HG02610 (cell line): Measurements from ENCODE around the gene WDR59.
A peak's percentile ranks its signal among the peaks of the same experiment; 100 is the strongest.
"Not testable (repeated sequence)": the region's sequence is repeated elsewhere in the genome, so short reads cannot be mapped to it uniquely, and the experiment has no call there.

ENCODE experiments used
- ATAC-seq: cut with Tn5 transposase; IDR thresholded peaks from one replicate; pipeline ENCODE4 v1.9.1; 2021; ENCODE audit warnings: mild to moderate bottlenecking, moderate library complexity; ENCODE audit not compliant: unreplicated experiment

The WDR59 gene

DNA sequence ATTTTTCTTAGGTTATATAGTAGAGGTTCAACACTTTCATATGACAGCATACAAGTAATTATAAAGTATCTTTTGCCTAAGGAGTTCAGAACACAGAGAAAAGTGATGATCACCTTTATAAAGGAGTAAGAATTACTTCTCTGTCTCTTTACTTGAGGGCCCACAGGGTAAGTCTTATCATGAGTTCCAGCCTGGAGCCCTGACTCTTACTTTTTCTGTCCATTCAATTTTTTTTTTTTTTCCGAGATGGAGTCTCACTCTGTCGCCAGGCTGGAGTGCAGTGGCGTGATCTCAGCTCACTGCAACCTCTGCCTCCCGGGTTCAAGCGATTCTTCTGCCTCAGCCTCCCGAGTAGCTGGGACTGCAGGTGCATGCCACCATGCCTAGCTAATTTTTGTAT lies 28.2 kb upstream of the WDR59 start:
- not testable (repeated sequence) for ATAC-seq

DNA sequence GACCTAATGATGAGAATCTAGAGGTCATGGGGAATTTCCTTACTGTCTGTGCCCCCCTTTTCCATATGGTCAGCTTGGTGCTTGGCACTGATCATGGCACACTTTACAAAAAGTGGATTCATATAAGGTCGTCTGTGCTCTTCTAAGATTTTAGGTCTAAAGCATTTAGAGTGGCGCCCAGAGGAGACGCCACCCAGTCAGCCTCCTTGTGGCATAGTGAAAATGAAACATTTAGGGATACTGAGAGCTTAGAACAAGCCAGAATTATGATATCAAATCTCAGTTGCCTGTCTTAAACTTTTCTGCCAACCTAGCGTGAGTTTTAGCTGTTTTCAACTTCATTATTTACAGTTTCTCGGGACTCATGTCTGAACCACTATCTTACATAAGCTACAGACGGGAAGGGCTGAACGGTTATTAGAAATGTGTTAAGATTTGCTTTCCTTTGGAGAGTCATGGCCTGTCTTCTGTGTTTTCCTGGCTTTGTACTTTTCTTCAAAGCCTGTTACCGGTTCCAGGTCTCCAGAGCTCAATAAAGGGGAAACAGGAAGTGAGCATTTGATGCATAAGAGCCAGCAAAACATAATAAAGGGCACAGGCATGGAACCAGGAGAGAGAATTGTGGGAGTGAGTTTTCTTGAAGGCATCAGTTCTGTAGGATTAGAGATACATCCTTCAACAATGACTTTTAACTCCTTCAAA lies 27.6 kb upstream of the WDR59 start:
- ATAC-seq, result peak; percentile 13

DNA sequence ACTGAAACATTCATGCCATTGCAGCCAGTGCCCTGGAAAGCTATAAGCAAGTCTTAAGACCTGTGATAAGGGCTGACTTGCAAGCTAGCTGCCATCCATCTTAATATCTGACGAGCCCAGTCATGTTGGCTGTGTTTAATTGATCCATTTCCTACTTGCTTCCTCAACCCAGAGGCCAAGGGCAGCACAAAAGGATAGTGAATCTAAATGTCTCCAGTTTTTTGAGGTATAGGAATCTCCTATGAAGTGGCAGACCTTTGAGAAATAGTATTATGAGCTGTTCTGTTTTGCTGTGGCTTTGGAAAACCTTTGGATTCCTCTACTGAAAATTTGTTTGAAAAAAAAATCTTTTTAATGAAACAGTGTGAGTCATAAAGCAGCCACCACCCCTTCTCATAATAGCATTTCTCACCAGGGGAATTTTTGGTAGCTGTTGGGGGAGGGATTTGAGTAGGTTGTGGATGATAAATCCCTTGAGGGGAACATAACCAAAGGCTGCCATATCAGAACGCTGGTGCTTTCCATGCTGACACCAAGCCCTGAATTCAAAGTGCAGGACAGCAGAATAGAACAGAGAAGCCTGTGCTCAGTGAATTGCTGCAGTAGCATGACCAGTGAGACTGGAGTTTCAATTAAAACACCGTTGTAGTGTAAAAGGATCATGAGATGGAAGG lies 26.8 kb upstream of the WDR59 start:
- peak; percentile 80 for ATAC-seq

DNA sequence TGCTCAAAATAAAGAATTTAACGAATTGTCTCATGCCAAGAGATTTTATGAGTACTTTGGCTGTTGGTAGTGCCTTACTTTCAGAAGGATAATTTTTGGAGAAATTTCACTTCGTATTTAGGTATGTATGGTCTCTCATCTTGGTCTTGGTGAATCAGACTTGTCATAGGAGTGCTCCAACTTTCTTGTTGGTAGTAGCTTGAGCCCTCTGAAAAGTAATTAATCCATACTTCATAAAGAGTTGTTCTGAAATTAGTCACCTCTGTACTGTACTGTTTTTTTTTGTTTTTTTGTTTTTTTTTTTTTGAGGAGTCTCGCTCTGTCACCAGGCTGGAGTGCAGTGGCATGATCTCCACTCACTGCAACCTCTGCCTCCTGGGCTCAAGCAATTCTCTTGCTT lies 25.5 kb upstream of the WDR59 start:
- ATAC-seq, result no peak

DNA sequence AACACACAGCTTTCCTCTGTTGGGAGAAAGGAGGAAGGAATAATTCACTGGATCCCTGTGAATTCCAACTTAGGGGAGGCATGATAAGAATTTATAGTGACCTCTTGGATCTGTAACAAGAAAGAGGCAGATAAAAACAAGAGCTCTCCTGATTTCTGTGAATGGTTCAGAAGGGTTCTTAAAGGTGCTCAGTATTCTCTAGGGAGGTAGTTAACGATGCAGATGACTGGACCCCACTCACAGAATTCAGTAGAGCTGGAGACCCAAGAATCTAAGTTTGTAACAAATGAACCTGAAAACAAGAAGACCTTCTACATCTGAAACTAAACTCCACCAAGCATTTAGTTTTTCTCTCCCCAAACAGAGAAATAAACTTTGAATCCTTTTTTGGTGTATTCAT lies 22.5 kb upstream of the WDR59 start:
- peak; percentile 34 for ATAC-seq

DNA sequence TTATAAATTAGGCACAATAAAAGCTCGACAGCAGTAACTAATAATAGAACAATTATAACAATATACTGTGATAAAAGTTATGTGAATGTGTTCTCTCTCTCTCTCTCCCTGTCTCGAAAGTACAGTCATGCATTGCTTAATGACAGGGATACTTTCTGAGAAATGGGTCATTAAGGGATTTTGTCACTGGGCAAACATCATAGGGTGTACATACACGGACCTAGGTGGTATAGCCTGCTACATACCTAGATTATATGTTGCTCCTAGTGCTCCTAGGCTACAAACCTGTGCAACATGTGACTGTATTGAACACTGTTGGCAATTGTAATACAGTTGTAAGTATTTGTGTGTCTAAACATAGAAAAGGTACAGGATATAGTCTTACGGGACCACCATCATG lies 20.8 kb upstream of the WDR59 start:
- no peak for ATAC-seq

DNA sequence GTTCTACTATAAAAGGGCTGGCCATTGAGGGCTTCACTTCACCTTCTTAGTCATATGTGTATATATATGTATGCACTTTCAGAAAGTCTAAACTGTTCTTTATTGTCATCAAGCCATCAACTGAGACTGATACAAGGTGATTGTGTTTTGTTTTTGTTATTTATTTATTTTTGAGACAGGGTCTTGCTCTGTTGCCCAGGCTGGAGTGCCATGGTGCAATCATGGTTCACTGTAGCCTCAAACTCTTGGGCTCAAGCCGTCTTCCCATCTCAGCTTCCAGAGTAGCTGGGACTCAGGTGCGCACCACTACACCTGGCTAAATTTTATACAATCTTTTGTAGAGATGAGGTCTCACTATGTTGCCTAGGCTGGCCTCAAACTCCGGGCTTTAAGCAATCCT lies 19.5 kb upstream of the WDR59 start:
- no peak for ATAC-seq

DNA sequence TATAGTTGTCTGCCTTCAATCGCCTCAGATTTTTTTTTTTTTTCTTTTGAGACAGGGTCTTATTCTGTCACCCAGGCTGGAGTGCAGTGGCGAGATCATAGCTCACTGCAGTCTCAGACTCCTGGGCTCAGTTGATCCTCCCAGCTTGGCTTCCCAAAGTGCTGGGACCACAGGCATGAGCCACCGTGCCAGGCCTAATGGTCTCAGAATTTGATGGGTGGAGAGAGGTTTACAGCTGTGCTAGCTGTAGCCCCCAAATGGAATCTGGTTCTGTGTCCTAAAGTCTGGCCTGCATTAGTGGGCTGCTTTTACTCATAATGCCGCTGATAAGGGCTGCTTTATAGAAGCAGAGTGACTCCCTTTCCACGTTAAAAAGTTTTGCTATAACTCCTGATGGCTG lies 19.0 kb upstream of the WDR59 start:
- ATAC-seq, result no peak

DNA sequence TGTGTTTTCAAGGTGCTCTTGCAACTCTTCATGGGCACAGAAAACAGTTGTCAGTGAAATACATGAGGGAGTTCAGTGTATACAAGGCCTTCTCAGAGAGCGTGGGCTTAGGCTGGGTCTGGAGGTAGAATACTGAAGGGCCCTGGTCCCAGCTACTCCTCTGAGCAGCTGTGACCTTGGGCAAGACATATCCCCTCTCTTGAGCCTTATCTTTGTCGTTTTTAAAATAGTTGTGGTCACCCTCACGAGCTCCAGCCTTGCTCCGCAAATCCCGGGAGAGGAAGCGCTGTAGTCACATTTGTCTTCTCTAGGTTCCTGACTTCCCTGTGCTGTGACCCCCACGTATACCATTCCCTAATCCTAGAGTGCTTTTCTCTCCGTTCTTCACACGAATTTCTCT lies 17.6 kb upstream of the WDR59 start:
- no peak for ATAC-seq

DNA sequence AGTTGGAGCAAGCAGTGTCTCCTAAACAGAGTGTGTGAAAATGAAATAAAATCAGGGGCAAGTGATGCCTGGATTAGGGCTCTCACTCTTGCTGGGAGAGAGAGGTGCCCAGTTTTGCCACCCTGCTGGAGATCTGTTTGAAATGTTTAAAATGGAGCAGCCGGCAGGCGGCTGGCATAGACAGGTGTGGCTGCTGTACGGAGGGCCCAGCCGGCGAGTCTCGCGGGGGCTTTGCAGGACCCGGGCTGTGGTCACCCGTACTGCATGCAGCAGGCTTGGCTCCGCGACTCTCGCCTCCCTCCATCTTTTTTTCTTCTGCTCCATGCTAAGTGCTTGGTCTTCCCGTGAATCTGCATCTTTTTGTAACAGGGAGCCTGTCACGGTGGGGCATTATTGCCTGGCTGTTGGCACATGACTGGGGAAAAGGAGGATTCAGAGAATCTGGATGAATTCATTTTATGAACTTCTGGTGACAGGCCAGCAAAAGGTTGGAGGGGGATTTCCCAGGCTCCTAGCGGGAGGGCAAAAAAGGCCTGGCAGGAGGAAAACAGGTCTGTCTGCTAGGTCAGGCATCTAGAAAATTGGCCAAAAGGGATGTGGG lies 15.7 kb upstream of the WDR59 start:
- ATAC-seq, result no peak

DNA sequence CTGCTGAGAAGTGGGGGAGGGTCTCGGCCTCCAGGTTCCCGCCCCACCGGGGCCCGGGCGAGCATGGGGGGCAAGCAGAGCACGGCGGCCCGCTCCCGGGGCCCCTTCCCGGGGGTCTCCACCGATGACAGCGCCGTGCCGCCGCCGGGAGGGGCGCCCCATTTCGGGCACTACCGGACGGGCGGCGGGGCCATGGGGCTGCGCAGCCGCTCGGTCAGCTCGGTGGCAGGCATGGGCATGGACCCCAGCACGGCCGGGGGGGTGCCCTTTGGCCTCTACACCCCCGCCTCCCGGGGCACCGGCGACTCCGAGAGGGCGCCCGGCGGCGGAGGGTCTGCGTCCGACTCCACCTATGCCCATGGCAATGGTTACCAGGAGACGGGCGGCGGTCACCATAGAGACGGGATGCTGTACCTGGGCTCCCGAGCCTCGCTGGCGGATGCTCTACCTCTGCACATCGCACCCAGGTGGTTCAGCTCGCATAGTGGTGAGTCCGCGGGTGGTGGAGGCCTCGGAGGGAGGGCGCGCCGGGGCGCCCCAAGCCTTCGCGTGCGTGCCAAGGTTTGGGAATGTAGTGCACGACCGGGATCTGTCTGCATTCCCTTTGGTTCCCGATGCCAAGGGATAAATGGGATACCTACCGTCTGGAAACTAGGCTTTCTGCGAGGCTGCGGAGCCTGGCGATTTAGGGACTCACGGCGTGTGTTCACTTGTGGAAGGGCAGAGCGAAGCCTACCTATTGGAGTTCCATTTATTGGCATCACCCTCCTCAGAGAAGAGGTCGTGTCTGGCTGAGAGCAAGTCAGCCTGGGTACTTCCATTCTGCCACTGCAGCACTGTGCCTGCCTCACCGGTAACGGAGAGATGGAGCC lies 14.9 kb upstream of the WDR59 start:
- peak; percentile 36 for ATAC-seq

DNA sequence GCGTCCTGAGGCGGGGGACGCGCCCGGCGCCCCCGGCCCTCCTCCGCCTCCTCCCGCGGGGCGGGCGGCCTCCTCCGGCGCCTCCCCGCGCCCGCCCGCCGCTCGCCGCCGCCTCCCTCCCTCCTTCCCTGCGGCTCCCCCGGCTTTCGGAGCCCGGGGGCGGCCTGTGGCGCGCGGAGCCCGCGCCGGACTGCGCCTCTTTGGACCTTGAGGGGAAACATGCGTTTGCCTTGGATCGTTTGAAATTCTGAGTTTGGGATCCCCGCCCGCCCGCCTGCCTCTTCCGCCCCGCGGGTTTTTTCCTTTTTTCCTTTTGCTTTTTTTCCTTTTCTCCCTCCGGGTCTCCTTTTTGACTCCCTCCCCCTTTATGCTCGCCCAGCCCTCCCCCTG lies 14.3 kb upstream of the WDR59 start:
- ATAC-seq, result peak; percentile 21

DNA sequence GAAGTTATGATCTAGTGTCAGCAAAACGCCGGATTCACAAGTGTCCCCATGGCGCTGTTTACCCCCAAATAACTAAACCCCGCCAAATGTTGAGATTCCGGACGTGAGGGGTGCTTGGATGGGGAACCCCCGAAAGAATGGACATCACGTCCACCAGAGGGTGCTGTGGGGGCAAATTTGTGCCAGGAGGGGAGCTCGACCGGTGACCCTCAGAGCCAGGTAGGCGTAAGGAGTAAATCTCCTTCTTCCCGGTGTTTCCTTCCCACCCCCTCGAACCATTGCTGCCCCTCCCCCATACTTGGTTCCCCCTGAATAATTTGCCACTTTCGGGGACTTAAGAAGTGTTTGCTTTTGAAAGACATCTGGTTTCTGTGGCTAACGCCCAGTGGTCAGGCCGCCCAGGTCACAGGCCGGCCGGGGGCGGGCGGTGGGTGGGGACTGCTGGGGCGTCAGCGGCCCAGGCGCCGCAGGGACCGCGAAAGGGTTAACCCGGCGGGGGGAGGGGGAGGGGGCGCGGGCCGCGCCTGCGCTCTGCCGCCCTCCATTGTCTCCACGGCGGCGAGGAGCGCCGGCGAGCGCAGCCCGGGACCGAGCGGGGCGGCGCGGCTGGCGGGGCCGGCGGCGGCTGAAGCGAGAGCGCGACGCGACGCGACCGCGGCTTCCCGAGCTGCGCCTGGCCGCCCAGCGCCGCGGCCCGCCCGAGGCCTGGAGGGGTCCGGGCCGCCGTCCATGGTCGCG lies 13.7 kb upstream of the WDR59 start, which contains the start of gene ZNRF1:
TSS of gene ZNRF1 (plus strand) at position 544 of the 738 bp plus-strand sequence. CDS start 648 bp downstream, outside the sequence.
- ATAC-seq, result peak; percentile 64

DNA sequence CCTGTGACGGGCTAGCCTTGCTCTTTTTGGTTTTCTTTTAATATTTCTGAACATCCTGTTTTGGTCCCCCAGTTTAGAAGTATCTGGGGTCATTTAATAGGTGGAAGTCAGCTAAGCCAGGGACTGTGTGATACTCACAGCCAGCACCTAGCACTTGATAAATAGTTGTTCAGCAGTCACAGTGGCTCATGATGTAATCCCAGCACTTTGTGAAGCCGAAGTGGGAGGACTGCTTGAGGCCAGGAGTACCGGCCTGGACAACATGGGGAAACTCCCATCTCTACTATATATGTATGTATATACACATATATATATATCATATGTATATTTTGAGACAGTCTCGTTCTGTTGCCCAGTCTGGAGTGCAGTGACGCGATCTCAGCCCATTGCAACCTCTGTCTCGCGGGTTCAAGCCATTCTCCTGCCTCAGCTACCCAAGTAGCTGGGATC lies 12.1 kb upstream of the WDR59 start:
- no peak for ATAC-seq

DNA sequence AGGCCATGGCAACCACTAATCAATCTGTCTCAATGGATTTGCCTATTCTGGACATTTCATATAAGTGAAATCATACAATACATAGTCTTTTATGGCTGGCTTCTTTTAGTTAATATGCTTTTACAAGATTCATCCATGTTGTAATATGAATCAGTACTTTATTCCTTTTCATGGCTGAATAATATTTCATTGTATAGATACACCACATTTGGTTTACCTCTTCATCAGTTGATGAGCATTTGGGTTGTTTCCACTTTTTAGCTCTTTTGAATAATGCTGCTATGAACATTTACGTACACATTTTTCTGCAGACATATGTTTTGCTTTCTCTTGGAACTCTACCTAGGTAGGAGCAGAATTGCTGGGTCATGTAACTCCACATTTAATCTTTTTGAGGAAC lies 11.1 kb upstream of the WDR59 start:
- ATAC-seq, result no peak

DNA sequence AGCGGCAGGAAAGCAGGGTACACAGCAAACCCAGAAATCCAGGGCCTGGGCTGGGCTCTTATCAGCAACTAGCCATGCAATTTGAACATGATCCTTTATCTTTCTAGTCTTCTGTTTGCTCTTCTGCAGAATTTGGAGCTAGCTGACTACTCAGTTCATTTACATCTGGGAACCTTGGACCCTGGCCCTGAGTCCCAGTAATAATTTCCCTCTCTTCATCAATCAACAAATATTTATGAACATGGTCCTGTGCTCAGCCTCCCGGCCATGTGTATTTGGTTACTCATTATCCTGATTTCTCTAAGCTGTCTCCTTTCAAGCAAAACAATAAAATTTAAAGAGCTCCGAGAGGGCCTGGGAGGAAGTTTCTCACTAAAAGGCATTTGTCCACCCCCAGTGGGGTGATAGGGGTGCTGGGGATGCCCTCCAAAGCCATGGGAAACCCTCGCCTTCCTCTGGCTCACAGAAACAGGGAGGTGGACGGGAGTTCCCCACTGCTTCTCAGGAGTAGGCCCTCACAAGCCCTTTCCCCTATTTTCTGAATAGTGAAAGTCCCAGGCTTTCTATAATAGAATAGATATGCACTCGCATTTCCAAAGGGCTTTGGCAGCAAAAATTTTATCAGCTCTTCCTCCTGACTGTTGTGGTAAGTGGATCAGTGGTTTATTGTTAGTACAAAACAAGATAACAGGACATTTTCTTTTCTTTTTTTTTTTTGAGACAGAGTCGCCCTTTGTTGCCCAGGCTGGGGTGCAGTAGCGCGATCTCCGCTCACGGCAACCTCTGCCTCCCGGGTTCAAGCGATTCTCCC lies 6.9 kb upstream of the WDR59 start:
- ATAC-seq, result no peak

DNA sequence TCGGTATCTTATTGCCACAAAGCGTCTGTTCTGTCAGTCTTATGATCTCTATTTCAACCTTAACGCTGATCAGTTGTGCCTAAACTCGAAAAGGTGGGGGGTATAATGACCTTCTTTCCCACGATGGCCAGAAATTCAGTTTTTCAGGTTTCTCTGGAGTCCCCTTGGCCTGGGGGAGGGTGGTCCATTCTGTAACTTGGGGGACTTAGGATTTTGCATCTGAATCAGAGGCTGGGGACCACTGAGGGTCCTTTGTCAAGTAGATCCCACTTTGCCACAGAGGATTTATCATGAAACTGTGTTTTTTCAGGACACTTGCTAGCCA lies 6.3 kb upstream of the WDR59 start:
- ATAC-seq, result no peak

DNA sequence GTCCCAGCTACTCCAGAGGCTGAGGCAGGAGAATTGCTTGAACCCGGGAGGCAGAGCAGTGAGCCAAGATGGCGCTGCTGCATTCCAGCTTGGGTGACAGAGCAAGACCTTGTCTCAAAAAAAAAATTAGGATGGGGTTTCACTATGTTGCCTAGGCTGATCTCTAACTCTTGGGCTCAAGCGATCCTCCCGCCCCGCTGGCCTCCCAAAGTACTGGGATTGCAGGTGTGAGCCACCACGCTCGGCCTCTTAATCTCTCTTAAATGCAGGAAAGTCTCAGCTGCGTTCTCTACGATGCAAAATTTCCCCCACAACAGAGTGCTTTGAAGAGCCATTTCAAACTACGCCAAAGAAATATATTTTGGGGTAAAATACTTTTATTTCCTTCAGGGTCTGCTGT lies 5.9 kb upstream of the WDR59 start:
- no peak for ATAC-seq

DNA sequence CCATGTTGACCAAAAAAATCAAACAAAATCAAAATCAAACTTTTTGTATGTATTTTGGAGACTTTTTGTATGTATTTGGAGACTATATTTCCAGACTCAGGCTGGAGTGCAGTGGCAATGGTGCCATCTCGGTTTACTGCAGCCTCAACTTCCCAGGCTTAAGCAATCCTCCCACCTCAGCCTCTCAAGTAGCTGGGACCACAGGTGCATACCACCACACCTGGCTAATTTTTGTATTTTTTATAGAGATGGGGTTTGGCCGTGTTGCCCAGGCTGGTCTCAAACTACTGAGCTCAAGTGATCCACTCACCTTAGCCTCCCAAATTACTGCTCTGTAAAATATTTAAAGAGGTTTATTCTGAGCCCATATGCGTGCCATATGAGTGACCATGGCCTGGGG lies 4.9 kb upstream of the WDR59 start:
- not testable (repeated sequence) for ATAC-seq
